GM21515 (cell line): ENCODE measurements around the gene ABCB9.
"Not testable (repeated sequence)": the region's sequence is repeated elsewhere in the genome, so short reads cannot be mapped to it uniquely, and the experiment has no call there.

ENCODE experiments used
- ATAC-seq: cut with Tn5 transposase; IDR thresholded peaks from one replicate; pipeline ENCODE4 v1.9.1; 2021; ENCODE audit not compliant: unreplicated experiment

ABCB9 gene

DNA sequence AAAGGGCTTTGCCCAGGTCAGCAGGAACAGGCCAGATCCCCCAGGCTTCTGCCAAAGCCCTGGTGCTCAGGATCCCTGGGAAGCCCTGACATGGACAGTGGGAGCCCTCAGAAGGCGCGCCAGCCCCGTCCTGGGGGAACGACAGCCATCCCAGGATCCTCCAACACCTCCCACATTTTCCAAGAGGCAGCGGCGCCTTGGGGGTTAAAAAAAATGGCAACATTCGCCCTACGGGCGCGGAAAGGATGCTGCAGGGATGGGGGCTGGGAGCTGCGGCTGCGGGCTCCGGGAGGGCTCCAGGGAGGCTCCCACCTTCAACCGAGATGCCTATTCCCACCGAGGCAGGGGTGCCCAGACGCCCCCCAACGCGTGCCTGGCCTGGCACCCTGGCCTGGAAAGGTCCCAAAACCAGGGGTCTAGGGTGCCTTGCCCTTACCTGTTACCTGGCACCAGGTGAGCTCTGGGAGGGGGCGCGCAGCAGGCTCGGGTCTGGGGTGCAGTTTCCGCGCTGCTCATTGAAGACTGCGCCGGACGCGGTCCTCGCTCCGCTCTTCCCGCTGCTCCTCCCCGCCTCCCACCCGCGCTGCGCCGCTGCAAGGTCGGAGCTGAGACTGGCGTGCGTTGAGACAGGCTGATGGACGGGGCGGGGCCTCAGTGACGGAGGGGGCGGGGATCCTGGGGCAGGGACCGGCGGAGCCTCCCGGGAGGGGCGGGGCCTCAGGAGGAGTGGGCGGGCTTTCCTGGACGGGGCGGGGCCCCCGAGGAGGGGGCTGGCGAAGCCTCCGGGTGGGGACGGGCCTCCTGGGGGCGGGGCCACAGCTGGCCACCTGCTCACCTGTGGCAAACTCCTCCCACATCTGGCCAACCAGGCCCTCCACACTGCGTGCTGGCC lies at the start of gene ABCB9:
Gene ABCB9 (minus strand): TSS at position 613 of the 892 bp plus-strand sequence. CDS start 6,228 bp downstream, outside the sequence.
- peak; percentile 54 for ATAC-seq

- ATAC-seq = not testable (repeated sequence)
Observed at GRCh38 chr12:123014473-123014872, 48.2 kb upstream of the ABCB9 start.

DNA sequence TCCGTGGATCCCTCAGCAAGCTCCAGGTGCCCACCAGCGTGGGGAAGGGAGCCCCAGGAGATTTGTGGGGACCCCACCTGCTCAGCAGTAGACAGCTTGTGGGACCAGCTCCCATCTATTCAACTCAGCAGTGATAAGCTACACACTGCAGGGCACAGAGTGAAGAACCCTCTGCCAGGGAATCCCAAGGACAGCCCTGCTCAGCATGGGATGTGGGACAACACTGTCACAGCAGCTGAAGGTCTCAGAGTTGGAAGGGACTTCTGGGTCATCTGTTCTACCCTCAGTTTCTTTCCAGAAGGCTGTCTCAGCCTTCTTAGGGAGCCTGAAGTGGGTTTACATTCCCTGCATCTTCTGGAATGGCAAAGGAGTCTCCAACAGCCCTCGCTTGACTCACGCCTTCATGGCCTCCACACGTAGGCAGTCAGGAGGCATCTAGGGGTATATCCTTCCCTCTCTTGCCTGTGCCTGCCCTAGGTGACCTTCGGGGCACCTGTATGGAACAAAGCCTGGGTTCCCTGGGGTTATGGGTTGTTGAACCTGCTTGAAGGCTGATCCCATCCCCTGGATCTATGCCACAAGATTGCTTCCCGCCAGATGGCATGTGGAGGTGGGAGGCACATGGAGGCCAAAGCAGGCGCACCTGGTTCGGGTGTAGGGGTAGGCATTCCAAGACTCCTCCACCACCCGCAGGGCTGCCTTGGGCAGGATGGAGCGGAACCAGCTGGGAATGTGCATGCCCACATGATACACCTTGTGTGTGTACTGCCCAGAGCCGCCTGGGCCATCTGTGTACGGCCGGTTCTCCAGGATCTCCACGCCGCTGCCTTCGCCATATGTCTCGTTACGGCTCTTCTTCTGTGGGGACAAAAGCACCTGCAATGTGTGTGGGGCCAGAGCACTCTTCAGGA lies 47.2 kb upstream of the ABCB9 start:
- ATAC-seq = no peak

DNA sequence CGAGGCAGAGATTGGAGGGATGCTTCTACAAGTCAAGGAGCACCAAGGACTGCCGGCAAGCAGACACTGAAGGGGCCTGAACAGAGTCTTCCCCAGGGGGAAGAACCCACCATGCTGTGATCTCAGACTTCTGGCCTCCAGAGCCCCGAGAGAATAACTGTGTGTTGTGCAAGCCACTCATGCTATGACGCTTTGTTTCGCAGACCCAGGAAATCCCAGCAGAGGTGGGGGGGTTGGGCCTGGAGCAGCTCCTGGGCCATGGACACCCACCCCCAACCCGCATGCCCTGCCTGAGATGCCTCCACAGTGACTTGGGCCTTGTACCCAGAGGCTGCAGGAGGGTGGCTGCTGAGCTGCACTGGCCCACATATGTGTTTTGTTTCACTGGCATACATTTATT lies 45.4 kb upstream of the ABCB9 start:
- ATAC-seq = no peak

GRCh38 chr12:123010681-123011080 lies 44.4 kb upstream of the ABCB9 start:
- no peak for ATAC-seq

- no peak for ATAC-seq
Observed at GRCh38 chr12:123010110-123010509, 43.8 kb upstream of the ABCB9 start.

- ATAC-seq = no peak
Observed at GRCh38 chr12:123006977-123007376, 40.7 kb upstream of the ABCB9 start.

- ATAC-seq = no peak
Observed at GRCh38 chr12:123005081-123005626, 38.9 kb upstream of the ABCB9 start.

- no peak for ATAC-seq
Observed at GRCh38 chr12:123004287-123004686, 38.0 kb upstream of the ABCB9 start.

DNA sequence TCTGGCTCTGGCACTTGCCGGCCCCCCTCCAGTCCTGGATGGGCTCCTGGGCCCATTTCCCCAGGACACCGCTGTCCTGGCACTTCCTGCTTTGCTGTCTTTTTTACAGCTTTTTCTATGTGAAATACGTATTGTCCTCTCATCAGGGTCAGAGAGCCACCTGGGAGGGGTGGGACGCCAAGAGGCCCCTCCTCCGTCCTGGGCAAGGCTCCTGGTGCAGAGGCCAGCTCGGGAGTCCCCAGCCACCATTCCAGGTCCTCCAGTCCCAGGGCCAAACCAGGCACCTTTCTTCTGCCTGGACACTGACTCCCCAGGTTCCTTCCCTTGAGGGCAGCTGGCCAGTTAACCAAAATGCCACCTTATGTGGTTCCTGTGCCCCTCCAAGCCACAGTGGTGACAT lies 37.0 kb upstream of the ABCB9 start:
- ATAC-seq = no peak

- ATAC-seq = no peak
Observed at GRCh38 chr12:123001464-123001863, 35.2 kb upstream of the ABCB9 start.

DNA sequence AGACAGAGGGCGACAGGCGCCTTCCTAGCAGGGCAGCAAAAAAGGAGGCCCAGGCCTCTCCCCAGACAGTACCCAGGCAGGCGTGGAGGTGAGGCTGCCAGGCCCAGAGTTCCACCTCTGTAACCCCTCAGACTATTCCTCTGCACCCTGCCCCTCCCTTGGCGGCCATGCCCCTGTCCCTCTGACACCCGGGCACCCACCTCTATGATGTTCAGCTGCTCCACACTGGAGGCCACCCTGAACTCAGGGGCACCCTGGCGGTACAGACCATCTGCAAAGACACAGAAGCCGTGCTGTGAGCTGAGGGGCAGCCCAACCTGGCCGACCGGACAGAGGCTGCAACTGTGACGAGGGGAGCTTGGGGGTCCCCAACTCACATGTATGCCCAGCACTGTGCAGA lies 34.3 kb upstream of the ABCB9 start:
- ATAC-seq = no peak

GRCh38 chr12:122999986-123000420 lies 33.7 kb upstream of the ABCB9 start:
- ATAC-seq = no peak

DNA sequence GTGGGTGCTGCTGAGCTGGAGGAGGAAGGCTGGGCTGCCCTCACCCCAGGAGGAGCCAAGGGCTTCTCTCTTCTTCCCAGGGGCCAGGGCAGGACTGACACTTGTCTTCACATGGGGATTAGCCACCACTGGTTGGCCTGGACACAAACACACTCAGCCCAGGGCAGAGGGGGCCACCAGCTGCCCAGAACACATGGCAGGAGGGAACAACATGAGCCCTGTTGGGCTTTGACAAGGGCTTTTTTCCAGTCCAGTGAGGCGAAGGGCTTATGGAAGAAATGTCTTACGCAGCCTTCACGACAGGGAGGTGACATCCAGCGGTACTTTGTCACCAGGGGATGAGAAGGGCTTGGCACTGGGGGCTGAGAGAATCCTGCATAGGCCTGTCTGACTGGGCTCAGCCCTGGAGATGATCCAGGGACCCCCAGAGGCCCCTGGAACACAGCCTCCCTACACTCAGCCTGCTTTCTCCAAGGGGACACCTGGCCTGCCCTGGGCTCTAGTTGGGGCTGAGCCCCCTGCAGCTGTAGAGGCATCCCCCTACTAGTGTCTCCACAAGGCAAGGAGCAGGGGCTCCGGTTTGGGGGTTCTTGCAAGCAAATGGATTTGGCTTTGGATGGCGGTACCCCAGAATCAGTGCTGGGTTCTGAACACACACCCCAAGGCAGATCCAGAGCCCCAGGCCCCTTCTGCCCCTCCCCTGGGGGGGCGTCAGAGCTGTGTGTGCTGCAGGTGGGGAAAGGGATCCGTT lies 33.1 kb upstream of the ABCB9 start:
- no peak for ATAC-seq

GRCh38 chr12:122998316-122998715 lies 32.1 kb upstream of the ABCB9 start:
- ATAC-seq = no peak

DNA sequence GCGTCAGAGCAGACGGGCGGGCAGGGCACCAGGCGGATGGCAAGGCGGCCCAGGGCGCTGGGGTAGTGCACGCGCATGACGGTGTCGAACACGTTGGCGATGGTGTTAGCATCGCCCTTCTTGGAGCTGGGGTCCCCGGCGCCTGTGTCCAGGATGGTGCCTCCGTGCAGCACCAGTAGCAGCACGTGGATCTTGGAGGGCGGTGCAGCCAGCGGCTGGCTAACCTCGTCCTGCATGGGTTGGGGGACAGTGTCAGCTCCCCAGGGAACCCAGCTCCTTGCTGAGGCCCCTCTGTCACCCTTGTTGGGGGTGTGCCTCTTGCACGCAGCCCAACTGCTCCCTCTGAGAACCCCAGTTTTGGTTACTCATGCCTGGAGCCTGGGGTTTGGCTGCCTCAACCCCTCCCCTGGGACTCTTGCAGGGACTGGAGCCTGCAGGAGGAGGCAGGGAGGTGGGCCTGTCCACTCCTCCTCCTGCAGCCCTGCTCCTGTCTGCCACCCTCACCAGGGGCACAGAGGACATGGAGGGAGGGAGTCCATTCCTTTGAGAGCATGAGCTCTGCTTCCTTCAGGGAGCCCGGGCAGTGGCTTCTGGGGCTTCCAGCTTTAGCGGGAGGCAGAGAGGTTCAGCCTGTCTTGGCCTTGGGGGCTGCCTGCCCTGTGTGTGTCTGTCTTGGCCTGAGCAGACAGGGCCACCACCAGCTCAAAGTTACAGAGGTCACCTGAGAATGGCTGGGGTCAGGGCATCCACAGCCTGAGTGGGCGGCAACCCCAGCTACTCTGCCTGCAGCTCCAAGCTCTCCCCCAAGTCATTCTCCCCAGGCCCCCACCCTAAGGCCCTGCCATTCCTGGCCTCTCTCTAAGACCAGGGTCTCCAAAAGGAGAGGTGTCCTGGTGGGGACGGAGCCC lies 31.3 kb upstream of the ABCB9 start:
- no peak for ATAC-seq

GRCh38 chr12:122996621-122997342 lies 30.5 kb upstream of the ABCB9 start:
- no peak for ATAC-seq

- ATAC-seq = no peak
Observed at GRCh38 chr12:122996188-122996601, 29.9 kb upstream of the ABCB9 start.
